Peyer's patch (tissue), 4 donors: ENCODE data around the gene ERC2.
A peak's percentile ranks its signal among the peaks of the same experiment; 100 is the strongest.

Source experiments
- CTCF ChIP-seq, 6 experiments: fragments of 450-650 bp in 4 of 6; fragments of 200-600 bp in 2 of 6; sonication (generic) in 1 of 6; IDR thresholded peaks; one replicate each; pipeline ENCODE4 v1.5.1; 2017 to 2019; ENCODE audit warnings: antibody characterized with exemption in 6 of 6, mild to moderate bottlenecking in 3 of 6, moderate library complexity in 1 of 6
- POLR2A ChIP-seq, 2 donors: fragments of 450-650 bp; IDR thresholded peaks; one replicate each; pipeline ENCODE4 v1.5.1; 2017; ENCODE audit warnings: antibody characterized with exemption in 2 of 2, mild to moderate bottlenecking in 2 of 2, moderate library complexity in 2 of 2

- peak in 5 of 6 experiments; percentile 68 to 80 (median 73) for TF ChIP-seq CTCF (IDR thresholded peaks at IDR 0.05)
- no peak for TF ChIP-seq POLR2A (IDR thresholded peaks at IDR 0.05)
These were observed 216.8 kb downstream of the ERC2 start for GRCh38 chr3:56251343-56251945.
